ENCODE measurements around the gene PTPRG.

PTPRG gene

GRCh38 chr3:61624300-61624699 lies 62.9 kb downstream of the PTPRG start:
- no peak for DNase-seq

GRCh38 chr3:61625429-61625828 lies 64.1 kb downstream of the PTPRG start:
- DNase-seq, result no peak

GRCh38 chr3:61626484-61626883 lies 65.1 kb downstream of the PTPRG start:
- no peak for DNase-seq

GRCh38 chr3:61627768-61628185 lies 66.4 kb downstream of the PTPRG start:
- no peak for DNase-seq

GRCh38 chr3:61628636-61629035 lies 67.3 kb downstream of the PTPRG start:
- DNase-seq, result no peak

- DNase-seq, result no peak
Observed at GRCh38 chr3:61629442-61629841, 68.1 kb downstream of the PTPRG start.

GRCh38 chr3:61631108-61631769 lies 69.9 kb downstream of the PTPRG start:
- no peak for DNase-seq

GRCh38 chr3:61632568-61633175 lies 71.3 kb downstream of the PTPRG start:
- no peak for DNase-seq

- DNase-seq, result no peak
Observed at GRCh38 chr3:61634678-61635077, 73.3 kb downstream of the PTPRG start.

GRCh38 chr3:61637088-61638051 lies 76.0 kb downstream of the PTPRG start:
- DNase-seq, result no peak

GRCh38 chr3:61638741-61639140 lies 77.4 kb downstream of the PTPRG start:
- no peak for DNase-seq

GRCh38 chr3:61639991-61640390 lies 78.6 kb downstream of the PTPRG start:
- DNase-seq, result no peak

GRCh38 chr3:61645148-61645547 lies 83.8 kb downstream of the PTPRG start:
- no peak for DNase-seq

GRCh38 chr3:61646360-61646759 lies 85.0 kb downstream of the PTPRG start:
- no peak for DNase-seq

- DNase-seq, result no peak
Observed at GRCh38 chr3:61646851-61647525, 85.6 kb downstream of the PTPRG start.

- no peak for DNase-seq
Observed at GRCh38 chr3:61648481-61648880, 87.1 kb downstream of the PTPRG start.

- no peak for DNase-seq
Observed at GRCh38 chr3:61649381-61650170, 88.2 kb downstream of the PTPRG start.

GRCh38 chr3:61650276-61650675 lies 88.9 kb downstream of the PTPRG start:
- DNase-seq, result no peak

GRCh38 chr3:61650719-61651410 lies 89.5 kb downstream of the PTPRG start:
- no peak for DNase-seq

- no peak for DNase-seq
Observed at GRCh38 chr3:61657689-61658088, 96.3 kb downstream of the PTPRG start.

- no peak for DNase-seq
Observed at GRCh38 chr3:61662861-61663260, 101.5 kb downstream of the PTPRG start.

Data from GF-D8 (cell line).